DOHH2 (cell line): ENCODE data around the gene CLCA1.

Experiments used
- CTCF ChIP-seq: fragments of 200-600 bp; sonication (generic); IDR thresholded peaks from one replicate; pipeline ENCODE4 v1.5.1; 2014; ENCODE audit warnings: antibody characterized with exemption, mild to moderate bottlenecking, low read depth, low read length; ENCODE audit not compliant: poor library complexity, severe bottlenecking
- EZH2phosphoT487 ChIP-seq: fragments of 200-600 bp; sonication (generic); IDR thresholded peaks from 2 replicates; pipeline ENCODE4 v1.6.1; 2017; ENCODE audit warnings: borderline replicate concordance, mild to moderate bottlenecking, antibody characterized with exemption, low read length, moderate library complexity, mixed read lengths

DNA sequence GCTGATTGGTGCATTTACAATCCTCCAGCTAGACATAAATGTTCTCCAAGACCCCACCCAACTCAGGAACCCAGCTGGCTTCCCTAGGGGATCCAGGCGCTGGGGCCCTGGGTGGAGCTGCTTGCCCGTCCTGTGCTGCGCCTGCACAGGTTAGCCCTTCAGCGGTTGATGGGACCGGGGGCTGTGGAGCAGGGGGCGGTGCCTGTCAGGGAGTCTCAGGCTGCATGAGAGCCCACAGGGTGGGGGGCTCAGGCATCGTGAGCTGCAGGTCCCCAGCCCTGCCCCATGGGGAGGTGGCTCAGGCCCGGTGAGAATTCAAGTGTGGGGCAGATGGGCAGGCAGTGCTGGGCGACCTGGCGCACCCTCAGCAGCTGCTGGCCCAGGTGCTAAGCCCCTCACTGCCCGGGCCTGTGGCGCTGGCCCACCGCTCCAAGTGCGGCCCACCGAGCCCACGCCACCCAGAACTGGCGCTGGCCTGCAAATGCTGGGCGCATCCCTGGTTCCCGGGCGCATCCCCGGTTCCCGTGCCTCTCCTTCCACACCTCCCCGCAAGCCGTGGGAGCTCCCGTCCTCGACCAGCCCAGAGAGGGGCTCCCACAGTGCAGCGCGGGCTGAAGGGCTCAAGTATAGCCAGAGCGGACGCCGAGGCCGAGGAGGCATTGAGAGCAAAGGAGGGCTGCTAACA lies 55.1 kb downstream of the CLCA1 start:
- no peak for TF ChIP-seq CTCF
- TF ChIP-seq EZH2phosphoT487, result no peak
